ENCODE results near the gene AGO3. TPM values are rescaled to one million over a fixed set of nuclear protein-coding genes. Genes with fewer than 3 reads are reported as not detected.
A peak's percentile ranks its signal among the peaks of the same experiment; 100 is the strongest.

The AGO3 gene
- total RNA-seq, 1 experiment from 2014 or later: 50.1 TPM

DNA sequence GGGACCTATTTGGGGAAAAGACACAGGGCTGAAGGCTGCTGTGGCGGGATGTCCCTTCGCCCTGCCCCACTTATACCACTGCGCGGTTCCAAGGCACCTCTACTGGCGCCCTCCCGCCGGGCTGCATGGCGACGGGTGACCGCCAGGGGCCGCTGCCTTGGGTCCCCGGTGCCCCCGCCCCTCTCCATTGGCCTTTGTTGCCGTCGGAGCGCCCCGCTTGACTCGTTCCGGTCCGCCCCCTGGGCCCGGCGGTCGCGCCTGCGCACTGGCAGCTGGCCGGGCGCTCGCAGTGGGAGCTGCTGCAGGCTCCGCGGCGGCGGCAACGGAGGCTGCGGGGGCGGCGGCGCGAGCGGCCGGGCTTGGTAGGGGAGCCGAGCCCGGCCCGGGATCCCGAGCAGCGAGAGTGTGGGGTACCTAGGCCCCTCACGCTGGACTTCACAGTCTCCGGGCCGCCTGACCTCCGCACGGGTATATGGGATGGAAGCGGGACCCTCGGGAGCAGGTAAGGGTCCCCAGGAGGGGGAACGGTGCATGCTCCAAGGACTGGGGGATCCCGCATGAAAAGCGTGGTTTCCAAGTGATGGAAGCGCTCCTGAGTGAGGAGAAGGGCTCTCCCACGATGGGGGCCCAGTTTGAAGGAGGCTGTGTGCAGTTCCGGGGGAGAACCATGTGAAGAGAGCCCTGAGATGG, 47.8 kb upstream of the AGO3 start, which contains the start of gene AGO1:
Gene AGO1 (plus strand): TSS at position 265 of the 690 bp plus-strand sequence. CDS start 213 bp downstream, at position 478.
- Histone ChIP-seq H3K79me2 (ENCODE audit: low read depth) (peaks cover 24% of the 10 kb centered on the region), H3K27me3 (ENCODE audit: insufficient read depth, low read depth) (no peaks in the 10 kb centered on the region), H3K4me2 (peak within 1 kb of the TSS; percentile 90), H3K27ac (no peak within 1 kb of the TSS), H3F3A (ENCODE audit: insufficient read depth, low read depth) (no peaks in the 10 kb centered on the region), H4K20me1 (ENCODE audit: insufficient read depth) (peaks cover 14% of the 10 kb centered on the region), H3K4me3 (peak within 1 kb of the TSS; percentile 100), H3K4me1 (replicated peaks; ENCODE audit: insufficient read depth) (peaks cover 7% of the 10 kb centered on the region), H3K9me2 (ENCODE audit: insufficient read depth) (no peaks in the 10 kb centered on the region), H3K36me3 (ENCODE audit: low read depth) (no peaks in the 10 kb centered on the region), H2AFZ (peak within 1 kb of the TSS; percentile 100), H3K9me3 (ENCODE audit: insufficient read depth, low read depth) (no peaks in the 10 kb centered on the region)
- intact Hi-C loops (cut with micrococcal nuclease; ENCODE audit: unreplicated experiment): loop anchor here (1.0 to 2.0 kb wide), 2 partner anchors 48 to 205 kb away; partner anchors contain the start of genes ADPRS and AGO3
- ChIA-PET CTCF (interaction anchor here (0.6 to 0.7 kb wide), 5 partner anchors 25 to 423 kb away, joined by 3 to 5 read pairs (median 3); partner anchors contain the start of gene SH3D21), POLR2A (ENCODE audit: unreplicated experiment) (interaction anchor here (0.5 to 0.6 kb wide), 8 partner anchors 20 to 685 kb away, joined by 3 to 5 read pairs (median 4); no protein-coding TSS in a partner anchor)
- TF ChIP-seq, protein P1, sequence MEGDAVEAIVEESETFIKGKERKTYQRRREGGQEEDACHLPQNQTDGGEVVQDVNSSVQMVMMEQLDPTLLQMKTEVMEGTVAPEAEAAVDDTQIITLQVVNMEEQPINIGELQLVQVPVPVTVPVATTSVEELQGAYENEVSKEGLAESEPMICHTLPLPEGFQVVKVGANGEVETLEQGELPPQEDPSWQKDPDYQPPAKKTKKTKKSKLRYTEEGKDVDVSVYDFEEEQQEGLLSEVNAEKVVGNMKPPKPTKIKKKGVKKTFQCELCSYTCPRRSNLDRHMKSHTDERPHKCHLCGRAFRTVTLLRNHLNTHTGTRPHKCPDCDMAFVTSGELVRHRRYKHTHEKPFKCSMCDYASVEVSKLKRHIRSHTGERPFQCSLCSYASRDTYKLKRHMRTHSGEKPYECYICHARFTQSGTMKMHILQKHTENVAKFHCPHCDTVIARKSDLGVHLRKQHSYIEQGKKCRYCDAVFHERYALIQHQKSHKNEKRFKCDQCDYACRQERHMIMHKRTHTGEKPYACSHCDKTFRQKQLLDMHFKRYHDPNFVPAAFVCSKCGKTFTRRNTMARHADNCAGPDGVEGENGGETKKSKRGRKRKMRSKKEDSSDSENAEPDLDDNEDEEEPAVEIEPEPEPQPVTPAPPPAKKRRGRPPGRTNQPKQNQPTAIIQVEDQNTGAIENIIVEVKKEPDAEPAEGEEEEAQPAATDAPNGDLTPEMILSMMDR (conservative IDR thresholded peaks at IDR 0.05): peak; percentile 81
- no peak for TF ChIP-seq EZH2 (IDR thresholded peaks at IDR 0.05; ENCODE audit: low read depth)
- BruUV-seq (replicated peaks): no TSS peak
- DNase-seq: peak; percentile 74 to 98

DNA sequence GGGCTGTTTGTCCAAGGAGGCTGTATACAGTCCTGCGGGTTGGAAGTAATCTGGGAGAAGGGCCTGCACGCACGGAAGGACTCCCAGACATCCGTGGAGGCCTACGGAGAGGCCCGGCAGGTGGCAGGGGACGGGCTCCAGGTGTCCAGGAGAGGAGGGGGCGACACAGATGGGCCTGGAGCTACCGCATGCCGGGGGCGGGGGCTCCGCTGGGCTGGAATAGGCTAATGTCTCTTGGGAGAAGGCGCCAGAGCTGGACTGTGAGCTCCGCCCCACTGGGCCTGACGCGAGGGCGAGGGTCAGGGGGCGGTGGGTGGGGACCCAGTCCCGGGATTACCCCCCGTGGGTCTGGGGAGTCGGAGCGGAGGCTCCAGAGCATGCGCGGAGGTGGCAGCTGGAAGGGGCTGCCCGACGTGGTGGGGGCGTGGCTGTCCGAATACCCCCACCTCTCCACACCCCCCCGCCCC, 47.2 kb upstream of the AGO3 start:
- Histone ChIP-seq H3K4me3 (peak overlapping the region; percentile 100), H4K20me1 (ENCODE audit: insufficient read depth) (peaks cover 14% of the 10 kb centered on the region), H3K4me2 (peak overlapping the region; percentile 90), H3K9me3 (ENCODE audit: insufficient read depth, low read depth) (no peaks in the 10 kb centered on the region), H3K79me2 (ENCODE audit: low read depth) (peaks cover 24% of the 10 kb centered on the region), H3K4me1 (replicated peaks; ENCODE audit: insufficient read depth) (peaks cover 7% of the 10 kb centered on the region), H3F3A (ENCODE audit: insufficient read depth, low read depth) (no peaks in the 10 kb centered on the region), H3K27ac (no peak overlapping the region), H2AFZ (peak overlapping the region; percentile 100), H3K27me3 (ENCODE audit: insufficient read depth, low read depth) (no peaks in the 10 kb centered on the region), H3K9me2 (ENCODE audit: insufficient read depth) (no peaks in the 10 kb centered on the region), H3K36me3 (ENCODE audit: low read depth) (no peaks in the 10 kb centered on the region)
- intact Hi-C loops (cut with micrococcal nuclease; ENCODE audit: unreplicated experiment): loop anchor here (1.0 to 2.0 kb wide), 2 partner anchors 47 to 205 kb away; partner anchors contain the start of genes ADPRS and AGO3
- ChIA-PET POLR2A (ENCODE audit: unreplicated experiment) (interaction anchor here (0.6 kb wide), 5 partner anchors 29 to 603 kb away, joined by 3 to 5 read pairs (median 4); no protein-coding TSS in a partner anchor), CTCF (interaction anchor here (0.6 to 0.7 kb wide), 4 partner anchors 67 to 422 kb away, joined by 3 to 5 read pairs (median 3); partner anchors contain the start of gene SH3D21)
- peak in 1 of 2 experiments; percentile 58 for DNase-seq
- TF ChIP-seq, protein P1 (conservative IDR thresholded peaks at IDR 0.05): no peak
- TF ChIP-seq EZH2 (IDR thresholded peaks at IDR 0.05; ENCODE audit: low read depth): no peak
- no TSS peak for BruUV-seq (replicated peaks)

DNA sequence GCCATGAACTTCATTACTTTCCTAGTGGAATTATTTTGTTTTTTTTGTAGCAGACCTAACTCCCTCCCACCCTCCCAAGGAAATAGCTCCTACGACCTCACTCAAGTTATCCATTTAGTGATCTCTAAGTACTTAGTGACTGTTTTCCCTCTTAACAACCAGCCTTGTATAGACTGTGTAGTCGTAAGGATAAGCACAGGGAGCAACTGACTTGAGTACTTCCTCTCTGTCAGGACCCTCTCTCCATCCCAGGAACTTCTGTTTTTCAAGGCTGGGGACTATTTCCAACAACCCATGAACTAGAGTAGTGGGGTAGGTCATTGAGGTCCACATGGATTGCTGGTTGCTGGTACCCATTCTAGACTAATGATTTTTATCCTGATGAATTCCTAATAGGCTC, 46.0 kb upstream of the AGO3 start:
- Histone ChIP-seq H3K4me1 (replicated peaks; ENCODE audit: insufficient read depth) (peaks cover 5% of the 10 kb centered on the region), H3K4me2 (no peak overlapping the region), H3K9me2 (ENCODE audit: insufficient read depth) (no peaks in the 10 kb centered on the region), H3F3A (ENCODE audit: insufficient read depth, low read depth) (no peaks in the 10 kb centered on the region), H3K27ac (no peak overlapping the region), H3K79me2 (ENCODE audit: low read depth) (peaks cover 24% of the 10 kb centered on the region), H3K27me3 (ENCODE audit: insufficient read depth, low read depth) (no peaks in the 10 kb centered on the region), H4K20me1 (ENCODE audit: insufficient read depth) (peaks cover 14% of the 10 kb centered on the region), H3K36me3 (ENCODE audit: low read depth) (no peaks in the 10 kb centered on the region; the same call in 1 of the 2 replicates), H3K9me3 (ENCODE audit: insufficient read depth, low read depth) (no peaks in the 10 kb centered on the region), H3K4me3 (no peak overlapping the region), H2AFZ (no peak overlapping the region)
- CTCF ChIA-PET: interaction anchor here (0.6 kb wide), 1 partner anchor 35 kb away, joined by 6 read pairs; no protein-coding TSS in a partner anchor
- no peak for DNase-seq
- BruUV-seq (replicated peaks): no TSS peak
- intact Hi-C loops (cut with micrococcal nuclease; ENCODE audit: unreplicated experiment): no loop called here
- POLR2A ChIA-PET (ENCODE audit: unreplicated experiment): no interaction called here
- TF ChIP-seq, protein P1 (conservative IDR thresholded peaks at IDR 0.05): no peak
- no peak for TF ChIP-seq EZH2 (IDR thresholded peaks at IDR 0.05; ENCODE audit: low read depth)
